ENCODE data around the gene IMPDH2.

DNA sequence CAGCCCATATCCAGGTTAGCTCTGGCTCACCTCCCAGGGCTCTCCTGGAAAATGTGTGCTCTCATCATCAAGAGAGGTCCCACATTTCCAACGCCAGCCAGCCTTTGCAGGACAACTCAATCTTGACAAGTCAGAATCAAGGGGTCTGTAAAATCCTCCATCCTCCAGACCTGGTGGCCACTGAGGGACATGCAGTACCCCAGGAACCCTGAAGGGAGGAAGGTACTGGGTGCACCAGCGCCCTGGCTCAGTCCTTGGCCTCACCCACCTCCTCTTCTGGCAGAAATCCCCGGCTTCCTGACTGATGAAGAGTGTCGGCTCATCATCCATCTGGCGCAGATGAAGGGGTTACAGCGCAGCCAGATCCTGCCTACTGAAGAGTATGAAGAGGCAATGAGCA is 28.0 kb downstream of the IMPDH2 start:
- TF ChIP-seq CTCF (IDR thresholded peaks at IDR 0.05) (no peak), POLR2A (IDR thresholded peaks at IDR 0.05) (no peak)
